ENCODE measurements around the gene MERTK.

DNA sequence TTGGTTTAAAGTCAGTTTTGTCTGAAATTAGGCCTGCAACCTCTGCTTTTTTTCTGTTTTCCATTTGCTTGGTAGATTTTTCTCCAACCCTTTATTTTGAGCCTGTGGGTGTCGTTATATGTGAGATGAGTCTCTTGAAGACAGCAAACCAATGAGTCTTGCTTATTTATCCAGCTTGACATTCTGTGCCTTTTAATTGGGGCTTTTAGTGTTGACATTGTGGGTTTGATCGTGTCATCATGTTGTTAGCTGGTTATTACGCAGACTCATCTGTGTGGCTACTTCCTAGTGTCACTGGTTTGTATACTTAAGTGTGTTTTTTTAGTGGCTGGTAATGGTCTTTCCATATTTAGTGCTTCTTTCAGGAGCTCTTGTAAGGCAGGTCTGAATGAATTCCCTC, 175.5 kb downstream of the MERTK start:
- TF ChIP-seq, protein P1, sequence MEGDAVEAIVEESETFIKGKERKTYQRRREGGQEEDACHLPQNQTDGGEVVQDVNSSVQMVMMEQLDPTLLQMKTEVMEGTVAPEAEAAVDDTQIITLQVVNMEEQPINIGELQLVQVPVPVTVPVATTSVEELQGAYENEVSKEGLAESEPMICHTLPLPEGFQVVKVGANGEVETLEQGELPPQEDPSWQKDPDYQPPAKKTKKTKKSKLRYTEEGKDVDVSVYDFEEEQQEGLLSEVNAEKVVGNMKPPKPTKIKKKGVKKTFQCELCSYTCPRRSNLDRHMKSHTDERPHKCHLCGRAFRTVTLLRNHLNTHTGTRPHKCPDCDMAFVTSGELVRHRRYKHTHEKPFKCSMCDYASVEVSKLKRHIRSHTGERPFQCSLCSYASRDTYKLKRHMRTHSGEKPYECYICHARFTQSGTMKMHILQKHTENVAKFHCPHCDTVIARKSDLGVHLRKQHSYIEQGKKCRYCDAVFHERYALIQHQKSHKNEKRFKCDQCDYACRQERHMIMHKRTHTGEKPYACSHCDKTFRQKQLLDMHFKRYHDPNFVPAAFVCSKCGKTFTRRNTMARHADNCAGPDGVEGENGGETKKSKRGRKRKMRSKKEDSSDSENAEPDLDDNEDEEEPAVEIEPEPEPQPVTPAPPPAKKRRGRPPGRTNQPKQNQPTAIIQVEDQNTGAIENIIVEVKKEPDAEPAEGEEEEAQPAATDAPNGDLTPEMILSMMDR (CRISPR knock-in tag; IDR thresholded peaks at IDR 0.05): no peak
- TF ChIP-seq ARNTL (CRISPR knock-in tag; IDR thresholded peaks at IDR 0.05) (no peak), KDM1A (CRISPR knock-in tag; IDR thresholded peaks at IDR 0.05) (no peak), NAIF1 (CRISPR knock-in tag; IDR thresholded peaks at IDR 0.05; ENCODE audit: borderline replicate concordance) (no peak), PITX1 (CRISPR knock-in tag; IDR thresholded peaks at IDR 0.05) (no peak), TCF12 (IDR thresholded peaks at IDR 0.05) (no peak), TCF12 (CRISPR knock-in tag; IDR thresholded peaks at IDR 0.05) (no peak), MAZ (IDR thresholded peaks at IDR 0.05; ENCODE audit: borderline replicate concordance, low read depth, low read length) (no peak), MAZ (CRISPR knock-in tag; IDR thresholded peaks at IDR 0.05; ENCODE audit: low read depth) (no peak)
- TF ChIP-seq, protein P2, sequence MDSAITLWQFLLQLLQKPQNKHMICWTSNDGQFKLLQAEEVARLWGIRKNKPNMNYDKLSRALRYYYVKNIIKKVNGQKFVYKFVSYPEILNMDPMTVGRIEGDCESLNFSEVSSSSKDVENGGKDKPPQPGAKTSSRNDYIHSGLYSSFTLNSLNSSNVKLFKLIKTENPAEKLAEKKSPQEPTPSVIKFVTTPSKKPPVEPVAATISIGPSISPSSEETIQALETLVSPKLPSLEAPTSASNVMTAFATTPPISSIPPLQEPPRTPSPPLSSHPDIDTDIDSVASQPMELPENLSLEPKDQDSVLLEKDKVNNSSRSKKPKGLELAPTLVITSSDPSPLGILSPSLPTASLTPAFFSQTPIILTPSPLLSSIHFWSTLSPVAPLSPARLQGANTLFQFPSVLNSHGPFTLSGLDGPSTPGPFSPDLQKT (CRISPR knock-in tag; IDR thresholded peaks at IDR 0.05; ENCODE audit: borderline replicate concordance): no peak
- TF ChIP-seq, protein P3, sequence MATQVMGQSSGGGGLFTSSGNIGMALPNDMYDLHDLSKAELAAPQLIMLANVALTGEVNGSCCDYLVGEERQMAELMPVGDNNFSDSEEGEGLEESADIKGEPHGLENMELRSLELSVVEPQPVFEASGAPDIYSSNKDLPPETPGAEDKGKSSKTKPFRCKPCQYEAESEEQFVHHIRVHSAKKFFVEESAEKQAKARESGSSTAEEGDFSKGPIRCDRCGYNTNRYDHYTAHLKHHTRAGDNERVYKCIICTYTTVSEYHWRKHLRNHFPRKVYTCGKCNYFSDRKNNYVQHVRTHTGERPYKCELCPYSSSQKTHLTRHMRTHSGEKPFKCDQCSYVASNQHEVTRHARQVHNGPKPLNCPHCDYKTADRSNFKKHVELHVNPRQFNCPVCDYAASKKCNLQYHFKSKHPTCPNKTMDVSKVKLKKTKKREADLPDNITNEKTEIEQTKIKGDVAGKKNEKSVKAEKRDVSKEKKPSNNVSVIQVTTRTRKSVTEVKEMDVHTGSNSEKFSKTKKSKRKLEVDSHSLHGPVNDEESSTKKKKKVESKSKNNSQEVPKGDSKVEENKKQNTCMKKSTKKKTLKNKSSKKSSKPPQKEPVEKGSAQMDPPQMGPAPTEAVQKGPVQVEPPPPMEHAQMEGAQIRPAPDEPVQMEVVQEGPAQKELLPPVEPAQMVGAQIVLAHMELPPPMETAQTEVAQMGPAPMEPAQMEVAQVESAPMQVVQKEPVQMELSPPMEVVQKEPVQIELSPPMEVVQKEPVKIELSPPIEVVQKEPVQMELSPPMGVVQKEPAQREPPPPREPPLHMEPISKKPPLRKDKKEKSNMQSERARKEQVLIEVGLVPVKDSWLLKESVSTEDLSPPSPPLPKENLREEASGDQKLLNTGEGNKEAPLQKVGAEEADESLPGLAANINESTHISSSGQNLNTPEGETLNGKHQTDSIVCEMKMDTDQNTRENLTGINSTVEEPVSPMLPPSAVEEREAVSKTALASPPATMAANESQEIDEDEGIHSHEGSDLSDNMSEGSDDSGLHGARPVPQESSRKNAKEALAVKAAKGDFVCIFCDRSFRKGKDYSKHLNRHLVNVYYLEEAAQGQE (IDR thresholded peaks at IDR 0.05; ENCODE audit: borderline replicate concordance in 1 of 2, low read depth in 1 of 2, low read length in 2 of 2): no peak
- TF ChIP-seq, protein P4, sequence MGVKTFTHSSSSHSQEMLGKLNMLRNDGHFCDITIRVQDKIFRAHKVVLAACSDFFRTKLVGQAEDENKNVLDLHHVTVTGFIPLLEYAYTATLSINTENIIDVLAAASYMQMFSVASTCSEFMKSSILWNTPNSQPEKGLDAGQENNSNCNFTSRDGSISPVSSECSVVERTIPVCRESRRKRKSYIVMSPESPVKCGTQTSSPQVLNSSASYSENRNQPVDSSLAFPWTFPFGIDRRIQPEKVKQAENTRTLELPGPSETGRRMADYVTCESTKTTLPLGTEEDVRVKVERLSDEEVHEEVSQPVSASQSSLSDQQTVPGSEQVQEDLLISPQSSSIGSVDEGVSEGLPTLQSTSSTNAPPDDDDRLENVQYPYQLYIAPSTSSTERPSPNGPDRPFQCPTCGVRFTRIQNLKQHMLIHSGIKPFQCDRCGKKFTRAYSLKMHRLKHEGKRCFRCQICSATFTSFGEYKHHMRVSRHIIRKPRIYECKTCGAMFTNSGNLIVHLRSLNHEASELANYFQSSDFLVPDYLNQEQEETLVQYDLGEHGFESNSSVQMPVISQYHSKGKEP (CRISPR knock-in tag; IDR thresholded peaks at IDR 0.05): no peak
- TF ChIP-seq, protein P5, sequence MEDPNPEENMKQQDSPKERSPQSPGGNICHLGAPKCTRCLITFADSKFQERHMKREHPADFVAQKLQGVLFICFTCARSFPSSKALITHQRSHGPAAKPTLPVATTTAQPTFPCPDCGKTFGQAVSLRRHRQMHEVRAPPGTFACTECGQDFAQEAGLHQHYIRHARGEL (CRISPR knock-in tag; IDR thresholded peaks at IDR 0.05): no peak
- TF ChIP-seq, protein P6, sequence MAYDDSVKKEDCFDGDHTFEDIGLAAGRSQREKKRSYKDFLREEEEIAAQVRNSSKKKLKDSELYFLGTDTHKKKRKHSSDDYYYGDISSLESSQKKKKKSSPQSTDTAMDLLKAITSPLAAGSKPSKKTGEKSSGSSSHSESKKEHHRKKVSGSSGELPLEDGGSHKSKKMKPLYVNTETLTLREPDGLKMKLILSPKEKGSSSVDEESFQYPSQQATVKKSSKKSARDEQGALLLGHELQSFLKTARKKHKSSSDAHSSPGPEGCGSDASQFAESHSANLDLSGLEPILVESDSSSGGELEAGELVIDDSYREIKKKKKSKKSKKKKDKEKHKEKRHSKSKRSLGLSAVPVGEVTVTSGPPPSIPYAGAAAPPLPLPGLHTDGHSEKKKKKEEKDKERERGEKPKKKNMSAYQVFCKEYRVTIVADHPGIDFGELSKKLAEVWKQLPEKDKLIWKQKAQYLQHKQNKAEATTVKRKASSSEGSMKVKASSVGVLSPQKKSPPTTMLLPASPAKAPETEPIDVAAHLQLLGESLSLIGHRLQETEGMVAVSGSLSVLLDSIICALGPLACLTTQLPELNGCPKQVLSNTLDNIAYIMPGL (CRISPR knock-in tag; IDR thresholded peaks at IDR 0.05; ENCODE audit: borderline replicate concordance in 1 of 2, low read depth in 1 of 2): no peak
